GM21390 (cell line): Measurements from ENCODE around the gene OR10P1.
"Not testable (repeated sequence)": the region's sequence is repeated elsewhere in the genome, so short reads cannot be mapped to it uniquely, and the experiment has no call there.

ENCODE experiments used
- ATAC-seq: cut with Tn5 transposase; IDR thresholded peaks from one replicate; pipeline ENCODE4 v1.9.1; 2021; ENCODE audit not compliant: unreplicated experiment

OR10P1 gene, protein sequence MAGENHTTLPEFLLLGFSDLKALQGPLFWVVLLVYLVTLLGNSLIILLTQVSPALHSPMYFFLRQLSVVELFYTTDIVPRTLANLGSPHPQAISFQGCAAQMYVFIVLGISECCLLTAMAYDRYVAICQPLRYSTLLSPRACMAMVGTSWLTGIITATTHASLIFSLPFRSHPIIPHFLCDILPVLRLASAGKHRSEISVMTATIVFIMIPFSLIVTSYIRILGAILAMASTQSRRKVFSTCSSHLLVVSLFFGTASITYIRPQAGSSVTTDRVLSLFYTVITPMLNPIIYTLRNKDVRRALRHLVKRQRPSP

DNA sequence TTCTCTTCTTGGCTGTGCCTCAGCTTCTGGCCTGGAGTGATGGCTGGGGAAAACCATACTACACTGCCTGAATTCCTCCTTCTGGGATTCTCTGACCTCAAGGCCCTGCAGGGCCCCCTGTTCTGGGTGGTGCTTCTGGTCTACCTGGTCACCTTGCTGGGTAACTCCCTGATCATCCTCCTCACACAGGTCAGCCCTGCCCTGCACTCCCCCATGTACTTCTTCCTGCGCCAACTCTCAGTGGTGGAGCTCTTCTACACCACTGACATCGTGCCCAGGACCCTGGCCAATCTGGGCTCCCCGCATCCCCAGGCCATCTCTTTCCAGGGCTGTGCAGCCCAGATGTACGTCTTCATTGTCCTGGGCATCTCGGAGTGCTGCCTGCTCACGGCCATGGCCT, at the start of gene OR10P1:
TSS of gene OR10P1 (plus strand) at position 40 of the 400 bp plus-strand sequence. CDS start at position 40, 0 bp downstream.
- no peak for ATAC-seq

DNA sequence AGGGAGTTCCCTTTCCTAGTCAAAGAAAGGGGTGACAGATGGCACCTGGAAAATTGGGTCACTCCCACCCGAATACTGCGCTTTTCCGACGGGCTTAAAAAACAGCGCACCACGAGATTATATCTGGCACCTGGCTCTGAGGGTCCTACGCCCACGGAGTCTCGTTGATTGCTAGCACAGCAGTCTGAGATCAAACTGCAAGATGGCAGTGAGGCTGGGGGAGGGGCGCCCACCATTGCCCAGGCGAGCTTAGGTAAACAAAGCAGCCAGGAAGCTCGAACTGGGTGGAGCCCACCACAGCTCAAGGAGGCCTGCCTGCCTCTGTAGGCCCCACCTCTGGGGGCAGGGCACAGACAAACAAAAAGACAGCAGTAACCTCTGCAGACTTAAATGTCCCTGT, 46.5 kb upstream of the OR10P1 start:
- ATAC-seq = not testable (repeated sequence)

DNA sequence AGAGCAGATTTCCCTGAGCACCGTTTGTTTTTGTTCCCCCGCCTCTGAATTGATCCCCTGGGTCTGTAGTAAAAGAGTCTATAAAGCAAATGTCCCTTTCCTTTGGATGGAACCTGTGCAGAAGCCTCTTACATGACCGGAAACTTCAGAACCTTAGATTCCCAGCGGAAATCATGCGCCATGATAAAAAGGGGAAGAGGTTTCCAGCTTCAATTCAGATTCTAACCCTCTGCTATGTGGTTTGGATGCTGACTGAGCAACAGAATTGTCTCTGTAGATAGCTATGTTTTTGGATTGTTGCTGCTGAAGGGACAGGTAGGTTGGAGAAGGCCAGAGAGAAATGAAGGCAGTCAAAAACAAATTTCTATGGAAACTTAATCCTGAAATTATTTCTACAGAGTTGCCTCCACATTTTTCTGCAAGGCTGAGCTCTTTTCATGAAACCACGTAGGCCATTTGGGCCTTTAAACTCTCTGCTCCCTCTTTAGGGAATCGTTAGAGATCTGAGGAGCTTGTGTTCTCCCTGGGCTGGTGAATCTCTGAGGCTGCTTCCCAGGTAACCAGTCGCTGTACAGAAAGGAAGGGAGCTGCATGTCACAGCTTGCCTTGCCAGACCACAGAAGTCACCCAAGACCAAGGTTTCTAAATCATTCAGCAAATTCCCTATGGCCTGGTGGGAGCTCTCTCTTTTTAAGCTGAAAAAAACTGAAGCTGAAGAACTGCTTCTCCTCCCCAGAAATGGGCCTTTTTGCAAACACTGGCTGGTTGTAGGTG, 28.7 kb upstream of the OR10P1 start:
- no peak for ATAC-seq

DNA sequence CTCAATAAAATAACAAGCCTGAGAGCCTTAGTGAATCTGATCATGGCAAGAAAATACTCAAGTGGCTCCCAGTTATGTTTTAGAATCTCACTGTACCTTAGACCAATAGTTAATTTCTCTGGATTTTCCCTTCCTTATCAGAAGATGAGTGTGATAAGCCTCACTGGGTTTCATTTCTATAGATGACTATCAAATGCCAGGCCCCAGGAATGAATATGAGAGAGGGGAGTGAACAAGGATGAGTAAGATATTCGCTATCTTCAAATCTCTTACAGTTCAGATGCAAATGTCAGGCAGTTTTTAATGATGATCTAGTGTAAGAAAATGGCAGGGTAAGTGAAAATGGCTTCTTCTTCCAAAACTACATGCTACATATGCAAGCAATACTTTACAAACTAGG, 26.1 kb upstream of the OR10P1 start:
- no peak for ATAC-seq

DNA sequence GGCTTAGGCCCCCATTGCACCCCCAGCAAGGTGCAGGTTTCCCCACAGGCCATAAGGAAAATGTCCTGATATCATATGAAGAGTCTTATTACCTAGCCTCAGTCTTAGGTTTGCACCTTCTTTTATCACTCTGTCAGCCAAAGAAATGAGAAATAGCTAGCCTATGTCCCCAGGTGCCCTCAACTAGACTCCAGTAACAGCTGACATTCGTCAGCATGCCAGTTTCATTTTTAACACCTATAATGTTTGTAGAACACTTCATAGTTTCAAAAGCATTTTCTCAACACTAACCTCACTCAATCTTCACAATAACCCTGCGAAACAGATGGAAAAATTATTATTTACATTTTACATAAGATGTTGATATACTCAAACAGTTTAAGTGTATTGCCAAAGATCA, 24.0 kb upstream of the OR10P1 start:
- ATAC-seq = no peak

DNA sequence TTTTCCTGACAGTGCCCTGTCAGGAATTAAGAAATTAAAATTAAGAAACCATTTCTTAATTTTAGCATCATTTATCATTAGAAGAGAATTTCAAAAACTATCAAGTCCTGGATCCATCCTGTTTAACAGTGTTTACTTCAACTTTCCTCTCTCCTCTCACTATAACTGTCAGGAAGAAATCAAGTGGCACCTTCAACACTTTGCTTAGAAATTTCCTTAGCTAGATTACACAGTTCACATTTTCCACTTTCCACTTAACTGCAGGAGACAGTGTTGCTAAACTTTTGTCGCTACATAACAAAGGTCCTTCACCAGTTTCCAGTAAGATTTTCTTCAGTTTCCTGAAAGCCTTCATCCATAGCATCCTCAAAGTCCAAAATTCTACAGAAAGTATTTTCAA, 21.9 kb upstream of the OR10P1 start:
- no peak for ATAC-seq

DNA sequence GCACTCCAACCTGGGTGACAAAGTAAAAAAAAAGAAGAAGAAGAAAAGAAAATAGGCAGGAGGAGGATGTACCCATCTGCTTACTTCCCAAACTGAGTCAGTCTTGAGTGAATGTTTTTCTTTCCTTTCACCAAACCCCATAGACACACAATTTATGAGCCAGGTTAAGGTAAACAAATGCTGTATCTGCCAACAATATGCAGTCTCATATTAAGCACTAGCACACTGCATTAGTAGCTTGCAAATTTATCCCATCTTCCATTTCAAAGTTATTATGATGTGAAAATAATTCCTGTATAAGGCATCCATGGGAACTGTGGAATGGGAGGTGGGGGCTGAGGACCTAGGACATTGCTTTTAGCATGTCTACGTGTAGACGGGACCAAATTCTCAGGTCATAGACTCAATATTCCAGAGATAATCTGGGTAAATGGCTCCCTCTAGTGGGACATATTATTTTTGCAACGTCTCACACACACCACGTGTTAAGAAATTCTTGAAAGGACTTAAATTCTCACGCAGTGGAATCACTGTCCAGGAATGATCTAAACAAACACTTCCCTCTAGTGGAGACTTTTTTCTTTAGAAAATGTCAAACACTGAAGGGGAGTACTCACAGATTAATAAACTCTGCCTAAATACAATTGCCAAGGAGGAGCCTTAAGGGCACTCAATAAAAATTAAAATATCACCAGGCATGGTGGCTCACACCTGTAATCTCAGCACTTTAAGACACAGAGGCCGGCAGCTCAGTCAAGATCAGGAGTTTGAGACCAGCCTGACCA, 17.1 kb upstream of the OR10P1 start:
- ATAC-seq = peak; percentile 87

DNA sequence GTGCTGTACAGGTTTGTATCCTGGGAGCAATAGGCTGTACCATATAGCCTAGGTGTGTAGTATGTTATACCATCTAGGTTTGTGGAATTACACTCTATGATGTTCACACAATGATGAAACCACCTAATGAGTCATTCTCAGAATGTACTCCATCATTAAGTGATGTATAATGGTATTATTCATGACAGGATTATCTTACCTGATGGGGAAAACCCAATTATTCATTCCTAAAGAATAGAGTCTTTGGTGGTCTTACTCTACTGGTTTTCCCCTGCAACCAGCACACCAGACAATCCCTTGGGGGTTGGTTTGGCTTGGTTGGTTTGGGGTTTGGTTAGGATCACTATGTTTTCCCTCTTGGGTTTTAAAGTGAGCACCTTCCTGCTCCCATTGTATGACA, 12.6 kb upstream of the OR10P1 start:
- ATAC-seq = peak; percentile 45

DNA sequence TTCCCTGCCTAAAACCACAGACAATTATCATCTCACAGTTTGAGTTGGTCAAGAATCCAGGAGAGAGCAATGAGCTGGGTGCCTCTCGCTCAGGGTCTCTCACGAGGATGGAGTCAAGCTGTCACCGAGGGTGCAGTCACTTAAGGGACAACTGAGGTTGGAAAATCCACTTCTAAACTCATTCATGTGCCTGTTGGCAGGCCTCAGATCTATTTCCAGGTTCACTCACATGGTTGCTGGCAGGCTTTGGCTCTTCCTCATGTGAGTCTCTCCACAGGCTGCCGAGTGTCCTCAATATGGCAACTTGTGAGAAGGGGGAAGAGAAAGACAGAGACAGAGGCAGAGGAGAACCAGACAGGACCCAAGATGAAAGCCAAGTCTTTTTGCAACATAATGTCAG, 10.5 kb upstream of the OR10P1 start:
- no peak for ATAC-seq

DNA sequence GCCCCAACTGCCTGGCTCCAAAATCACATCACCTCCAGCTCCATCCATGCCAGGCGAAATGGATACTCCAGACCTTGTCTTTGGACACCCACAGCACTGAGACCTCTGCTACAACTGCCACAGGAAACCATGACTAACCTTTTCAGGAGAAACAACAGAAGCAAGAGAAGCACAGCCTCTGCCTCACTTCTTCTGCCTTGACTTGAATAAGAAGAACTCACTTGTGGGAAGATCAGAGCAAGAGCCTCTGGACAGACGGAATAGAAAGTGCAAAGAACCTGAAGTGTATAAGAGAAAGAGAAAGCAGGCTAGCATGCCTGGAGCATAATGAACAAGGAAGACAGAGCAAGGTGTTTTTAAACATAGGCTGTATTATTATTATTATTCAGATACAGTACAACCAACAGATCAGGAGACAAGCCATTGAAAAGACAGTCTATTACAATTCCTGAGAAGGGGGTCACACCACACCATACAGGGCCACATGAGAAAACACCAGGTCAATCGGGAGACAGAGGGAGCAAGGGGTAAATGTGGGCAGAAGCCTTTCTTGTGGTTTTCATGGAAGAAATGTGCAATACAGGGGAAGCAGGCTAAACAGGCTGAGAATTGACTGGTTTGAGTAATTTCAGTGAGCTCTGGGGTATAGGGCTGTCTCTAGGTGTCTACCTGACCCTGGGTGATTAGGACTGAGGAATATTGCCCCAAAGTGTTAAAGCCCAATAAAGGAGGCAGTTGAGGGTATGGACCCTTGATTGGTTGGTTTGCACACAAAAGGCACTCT, 7.4 kb upstream of the OR10P1 start:
- ATAC-seq = no peak

DNA sequence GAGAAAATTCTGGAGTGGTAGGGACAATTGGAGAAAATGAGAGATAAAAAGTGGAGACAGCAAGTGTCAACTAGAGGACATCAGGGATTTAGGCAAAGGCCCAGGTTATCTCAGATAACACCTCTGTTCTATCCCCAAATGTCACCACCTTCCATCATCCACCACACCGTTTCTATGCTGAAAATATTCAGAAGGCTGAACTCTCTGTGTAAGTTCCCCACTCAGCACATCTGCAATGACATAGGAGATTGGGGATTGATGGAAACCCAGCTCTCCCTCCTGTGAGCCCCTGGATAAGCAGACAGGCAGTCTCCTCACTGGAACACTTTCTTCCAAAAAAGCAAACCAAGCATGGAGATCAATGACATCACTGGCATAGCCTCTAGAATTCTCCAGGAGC, 5.6 kb upstream of the OR10P1 start:
- ATAC-seq = no peak

DNA sequence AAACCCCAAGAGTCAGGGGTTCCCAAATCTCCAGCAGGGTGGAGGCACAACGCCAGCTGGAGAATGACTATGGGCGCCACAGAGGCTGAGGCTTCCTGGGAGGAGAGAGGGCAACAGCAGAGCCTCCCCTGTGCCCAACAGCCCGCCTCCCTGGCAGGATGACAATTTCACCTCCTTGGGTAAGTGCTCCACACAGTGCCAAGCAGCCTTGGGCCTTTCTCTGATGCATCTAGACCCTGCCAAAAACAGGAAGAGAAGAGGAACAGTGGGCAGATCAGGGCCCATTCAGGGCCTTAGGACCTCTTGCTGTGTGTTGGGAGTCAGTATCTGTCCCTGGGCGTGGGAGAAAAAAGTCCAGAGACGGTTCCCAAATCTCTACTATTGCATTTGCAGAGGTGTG, 5.0 kb upstream of the OR10P1 start:
- no peak for ATAC-seq

DNA sequence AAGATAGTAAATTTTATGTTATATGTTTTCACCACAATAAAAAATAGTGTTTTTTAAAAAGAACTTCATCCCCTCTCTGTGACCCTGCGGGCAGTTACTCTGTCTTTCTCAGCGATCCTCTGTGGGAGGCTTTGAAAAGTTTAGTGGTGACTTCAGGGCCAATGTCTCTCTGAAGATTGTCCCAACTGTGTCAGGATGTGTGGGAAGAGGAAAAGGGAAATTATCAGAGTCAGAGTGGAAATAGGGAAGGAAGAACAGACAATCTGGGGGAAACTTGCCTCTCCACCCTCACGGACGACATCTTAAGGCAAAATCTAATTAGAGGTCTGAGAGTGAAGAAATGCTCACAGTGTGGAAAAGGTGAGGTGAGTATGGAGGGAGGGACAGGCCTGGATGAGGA, 3.5 kb upstream of the OR10P1 start:
- ATAC-seq = no peak

DNA sequence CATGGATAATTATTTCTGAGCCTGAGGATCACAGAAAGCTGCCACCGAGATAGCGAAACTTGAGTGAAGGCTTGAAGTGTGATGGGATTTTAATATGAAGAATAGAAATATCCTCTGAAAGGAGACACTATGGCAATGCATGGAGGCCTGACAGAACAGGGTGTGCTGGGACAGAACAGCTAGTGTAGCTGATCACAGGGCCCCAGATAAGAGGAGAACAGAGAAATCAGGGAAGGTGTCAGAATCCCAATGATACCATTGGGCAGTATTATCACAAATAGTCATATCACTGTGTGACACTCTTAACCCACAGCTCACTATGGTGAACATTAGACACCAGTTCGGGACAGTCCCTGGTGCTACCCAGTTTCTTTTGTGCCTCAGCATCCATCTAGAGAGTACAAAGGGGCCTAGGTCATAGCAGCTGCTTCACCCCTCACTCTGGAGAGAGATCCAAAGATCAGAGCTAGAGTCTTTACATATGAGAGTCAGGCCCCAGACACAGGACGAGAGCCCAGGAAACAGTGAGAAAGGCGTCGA, 506 bp upstream of the OR10P1 start:
- no peak for ATAC-seq

DNA sequence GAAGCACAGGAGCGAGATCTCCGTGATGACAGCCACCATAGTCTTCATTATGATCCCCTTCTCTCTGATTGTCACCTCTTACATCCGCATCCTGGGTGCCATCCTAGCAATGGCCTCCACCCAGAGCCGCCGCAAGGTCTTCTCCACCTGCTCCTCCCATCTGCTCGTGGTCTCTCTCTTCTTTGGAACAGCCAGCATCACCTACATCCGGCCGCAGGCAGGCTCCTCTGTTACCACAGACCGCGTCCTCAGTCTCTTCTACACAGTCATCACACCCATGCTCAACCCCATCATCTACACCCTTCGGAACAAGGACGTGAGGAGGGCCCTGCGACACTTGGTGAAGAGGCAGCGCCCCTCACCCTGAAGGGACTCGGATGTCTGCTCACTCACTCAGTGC, 775 bp downstream of the OR10P1 start:
- no peak for ATAC-seq

DNA sequence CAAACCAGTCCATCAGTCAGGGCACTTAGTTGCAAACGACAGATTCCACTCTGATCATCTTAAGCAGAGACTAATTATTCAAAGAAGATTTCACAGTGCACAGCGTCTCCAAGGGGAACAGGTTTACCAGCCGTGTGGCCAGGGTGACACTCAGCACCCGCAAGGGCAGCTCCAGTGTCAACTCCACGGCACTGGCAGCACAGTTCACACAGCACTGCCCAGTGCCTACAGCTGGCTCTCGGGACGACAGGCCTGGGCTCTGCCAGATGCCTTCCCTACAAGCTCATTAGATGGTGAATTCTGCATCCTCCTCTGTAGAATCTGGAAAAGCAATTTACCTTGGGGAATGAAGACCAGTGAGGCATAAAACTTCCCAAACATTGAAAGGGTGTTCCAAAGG, 4.9 kb downstream of the OR10P1 start:
- ATAC-seq = no peak

DNA sequence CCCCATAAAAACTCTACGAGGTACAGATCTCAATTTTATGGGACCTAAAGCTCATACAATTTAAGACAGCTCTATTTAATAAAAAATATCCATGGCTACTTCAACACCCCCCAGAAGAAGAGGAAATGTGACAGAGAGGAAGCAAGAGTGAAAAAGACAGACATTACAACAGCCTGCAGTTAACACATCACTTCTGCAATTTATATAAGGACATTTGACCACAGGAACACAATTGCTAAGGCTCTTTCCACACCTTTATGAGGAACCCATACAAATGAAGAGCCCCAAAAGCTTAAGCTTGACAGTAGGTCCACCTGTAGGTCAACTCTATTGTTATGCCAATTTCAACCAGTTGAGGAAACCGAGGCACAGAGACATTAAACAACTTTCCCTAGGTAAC, 5.6 kb downstream of the OR10P1 start:
- ATAC-seq = no peak

DNA sequence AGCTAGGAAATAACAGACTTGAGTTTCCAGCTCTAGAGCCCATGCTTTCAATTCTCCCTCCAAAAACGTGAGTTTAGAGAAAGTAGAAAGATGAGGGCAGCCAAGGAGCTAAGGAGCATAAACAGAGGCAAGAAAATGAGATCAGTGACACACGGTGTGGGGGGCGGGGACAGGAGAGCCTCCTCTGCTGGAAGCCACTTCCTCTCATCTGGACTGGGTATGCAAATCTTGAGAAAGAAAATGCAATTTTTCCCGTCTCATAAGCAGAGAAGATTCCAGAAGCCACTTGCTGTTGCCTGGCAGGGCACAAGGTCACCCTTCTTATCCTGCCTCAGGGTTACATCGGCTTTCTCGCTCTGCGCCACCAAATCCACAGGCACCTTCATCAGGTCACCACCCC, 6.0 kb downstream of the OR10P1 start:
- ATAC-seq = no peak

DNA sequence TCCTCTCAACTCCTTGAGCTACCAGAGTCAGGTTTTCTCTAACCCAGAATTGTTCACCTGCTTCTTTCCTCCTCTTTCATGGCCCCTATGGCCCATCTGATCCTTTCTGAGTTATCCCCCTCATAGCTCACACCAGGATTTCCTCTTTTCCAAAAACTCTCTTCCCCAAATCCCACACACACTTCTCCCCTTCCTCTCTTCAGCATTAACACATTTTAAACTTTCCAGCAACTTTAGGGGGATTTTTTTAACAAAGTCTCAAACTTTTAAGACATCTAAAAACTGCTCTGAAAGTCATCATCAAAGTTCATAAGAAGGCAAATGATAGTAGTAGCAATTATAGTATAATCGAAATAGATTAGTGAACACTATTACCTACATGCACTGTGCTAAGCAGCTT, 7.9 kb downstream of the OR10P1 start:
- ATAC-seq = no peak

DNA sequence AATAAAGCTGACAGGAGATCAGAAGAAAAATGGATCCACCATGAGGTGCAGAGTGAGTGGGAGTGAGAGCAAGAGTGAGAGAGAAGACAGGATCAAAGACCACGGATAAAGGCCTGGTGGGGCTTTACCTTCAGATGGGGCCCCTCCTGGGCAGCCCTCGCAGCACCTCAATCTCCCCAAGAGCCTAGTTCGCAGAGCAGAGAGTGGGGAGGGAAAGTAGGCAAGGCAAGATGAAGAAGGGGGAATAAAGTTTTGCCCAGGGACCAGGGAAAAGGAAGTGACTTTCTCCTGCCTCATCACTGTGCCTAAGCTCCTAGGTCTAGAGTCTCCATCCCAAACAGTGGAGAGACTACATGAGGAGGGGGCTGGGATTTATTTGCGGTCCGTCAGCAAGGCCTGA, 10.3 kb downstream of the OR10P1 start:
- no peak for ATAC-seq
